Stimulated activated CD8-positive, alpha-beta memory T cell treated with anti-CD3 and anti-CD28 coated beads, Interleukin-12 subunit alpha, Interleukin-12 subunit beta, amount 100 ng/mL, for 4 hours (primary cell): ENCODE measurements around the gene AKR1D1.

Source experiments
- DNase-seq: peaks from one replicate; pipeline ENCODE4 v3.0.0-alpha.2; 2020; ENCODE audit warnings: low read depth

AKR1D1 gene

DNA sequence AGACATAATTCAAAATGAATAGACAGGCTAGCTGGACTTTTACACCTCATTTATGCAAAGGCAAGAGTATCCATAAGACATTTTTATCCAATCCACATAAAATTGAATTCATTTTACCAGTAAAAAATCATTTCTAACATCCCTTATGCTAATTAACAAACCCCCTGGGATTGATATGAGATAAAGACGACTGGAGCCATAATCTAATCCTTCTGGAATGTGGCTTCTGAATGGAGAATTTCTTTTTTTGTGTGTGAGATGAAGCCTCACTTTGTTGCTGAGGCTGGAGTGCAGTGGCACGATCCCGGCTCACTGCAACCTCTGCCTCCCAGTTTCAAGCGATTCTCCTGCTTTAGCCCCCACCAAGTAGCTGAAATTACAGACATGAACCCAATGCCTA lies 90.4 kb downstream of the AKR1D1 start:
- DNase-seq: no peak

DNA sequence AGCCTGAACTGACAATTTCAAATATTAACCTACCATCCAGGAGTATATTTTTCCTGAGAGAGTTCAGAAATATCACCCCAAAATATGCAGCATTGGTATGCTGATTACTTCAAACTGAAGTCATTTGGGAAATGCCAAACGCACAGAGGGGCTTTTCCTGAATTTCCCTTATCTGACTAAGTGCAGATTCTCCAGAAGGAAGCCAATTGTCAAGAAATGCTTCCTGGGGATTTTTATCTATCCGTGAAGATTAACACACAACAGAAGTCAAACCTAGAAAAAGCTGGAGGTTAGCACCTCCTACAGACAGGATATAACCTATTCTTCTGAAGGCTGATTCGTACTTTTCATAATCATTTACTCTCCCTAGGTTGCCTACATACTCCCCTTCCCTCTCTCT lies 91.0 kb downstream of the AKR1D1 start:
- DNase-seq: no peak

DNA sequence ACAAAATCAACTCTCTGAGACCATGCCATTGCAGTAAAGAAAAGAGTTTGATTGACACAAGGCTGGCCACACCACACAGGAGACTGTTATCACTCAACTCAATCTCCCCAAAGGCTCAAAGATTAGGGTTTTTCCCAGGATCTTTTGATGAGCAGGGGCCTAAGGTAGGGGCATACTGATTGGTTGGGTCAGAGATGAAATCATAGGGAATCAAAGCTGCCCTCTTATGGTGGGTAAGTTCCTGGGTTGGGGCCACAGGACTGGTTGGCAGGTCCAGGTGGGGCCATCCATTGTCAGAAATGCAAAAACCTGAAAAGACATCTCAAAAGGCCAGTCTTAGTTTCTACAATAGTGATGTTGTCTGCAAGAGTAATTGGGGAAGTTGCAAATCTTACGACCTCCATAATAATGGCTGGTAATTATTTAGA lies 91.6 kb downstream of the AKR1D1 start:
- no peak for DNase-seq
